ENCODE measurements around the gene MIDN.
A peak's percentile ranks its signal among the peaks of the same experiment; 100 is the strongest.

Gene MIDN

DNA sequence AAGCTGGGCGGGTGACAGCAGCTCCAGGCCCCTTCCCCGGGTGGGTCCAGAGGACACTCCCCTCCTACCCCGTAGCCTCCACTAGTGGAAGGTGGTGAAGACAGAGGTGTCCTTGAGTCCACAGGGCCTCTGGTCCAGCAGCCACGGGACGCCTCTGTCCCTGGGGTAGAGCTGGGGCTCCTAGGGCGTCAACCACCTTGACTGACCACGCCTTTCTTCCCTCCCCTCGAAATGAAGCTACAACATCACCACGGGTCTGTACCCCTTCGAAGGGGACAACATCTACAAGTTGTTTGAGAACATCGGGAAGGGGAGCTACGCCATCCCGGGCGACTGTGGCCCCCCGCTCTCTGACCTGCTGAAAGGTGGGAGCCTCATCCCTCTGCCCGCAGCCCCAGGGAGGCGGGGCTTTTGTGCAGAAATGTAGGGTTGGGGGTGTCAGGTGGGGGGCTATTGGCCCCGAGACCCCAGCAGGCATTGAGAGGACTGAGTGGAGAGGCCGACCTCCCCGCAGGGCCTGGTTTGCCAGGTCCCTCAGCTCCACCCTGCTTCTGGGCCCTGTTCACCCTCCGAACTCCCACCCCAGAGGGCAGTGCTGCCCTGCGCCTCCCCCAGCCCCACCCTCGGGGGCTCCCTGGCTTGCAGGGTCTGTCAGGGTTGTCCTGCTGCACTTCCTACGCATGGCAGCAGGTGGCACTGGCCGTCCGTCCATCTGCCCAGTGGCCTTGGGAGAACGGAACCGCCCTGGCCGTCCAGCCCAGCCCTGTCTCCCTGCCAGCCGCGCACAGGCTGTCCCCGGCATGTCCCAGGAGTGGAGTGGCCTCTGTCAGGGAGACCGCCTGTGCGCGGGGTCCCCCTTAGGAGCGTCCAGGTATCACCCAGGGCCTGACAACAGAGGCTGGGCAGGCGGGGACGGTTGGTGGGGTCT is 27.1 kb upstream of the MIDN start:
- peak; percentile 79 for DNase-seq (ENCODE audit: low spot score)

DNA sequence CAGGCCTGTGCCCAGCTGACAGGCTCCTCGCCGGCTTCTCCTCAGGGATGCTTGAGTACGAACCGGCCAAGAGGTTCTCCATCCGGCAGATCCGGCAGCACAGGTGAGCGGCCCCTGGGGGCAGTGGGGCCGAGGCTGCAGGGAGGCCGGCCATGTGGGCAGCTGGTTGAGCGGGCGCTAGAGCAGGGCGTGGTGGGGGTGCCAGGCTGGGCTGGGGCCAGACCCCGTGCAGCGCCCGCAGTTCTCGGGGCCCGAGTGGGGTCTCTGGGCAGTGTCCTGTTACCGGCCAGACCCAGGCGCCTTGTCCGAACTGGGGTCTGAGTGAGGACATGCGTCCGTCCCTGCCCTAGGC is 26.5 kb upstream of the MIDN start:
- DNase-seq (ENCODE audit: low spot score): no peak

DNA sequence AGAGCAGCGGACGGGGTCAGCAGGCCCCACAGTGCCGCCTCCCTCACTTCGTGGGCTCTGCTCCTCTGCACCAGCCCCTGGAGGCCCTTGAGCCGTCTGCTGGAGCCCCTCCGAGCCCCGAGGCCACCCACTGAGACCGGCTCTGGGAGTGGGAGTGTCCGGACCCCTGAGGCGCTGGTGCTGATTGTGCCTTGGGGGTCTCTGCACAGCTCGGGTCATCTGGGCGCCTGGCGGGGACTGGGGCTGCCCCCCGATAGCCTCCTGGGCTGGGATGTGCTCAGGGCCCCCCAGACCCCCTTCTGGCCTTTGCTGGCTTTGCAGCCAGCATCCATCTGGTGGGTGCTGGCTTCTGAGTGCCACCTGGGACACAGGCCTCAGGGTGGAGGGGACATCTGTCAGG is 26.0 kb upstream of the MIDN start:
- DNase-seq (ENCODE audit: low spot score): no peak

DNA sequence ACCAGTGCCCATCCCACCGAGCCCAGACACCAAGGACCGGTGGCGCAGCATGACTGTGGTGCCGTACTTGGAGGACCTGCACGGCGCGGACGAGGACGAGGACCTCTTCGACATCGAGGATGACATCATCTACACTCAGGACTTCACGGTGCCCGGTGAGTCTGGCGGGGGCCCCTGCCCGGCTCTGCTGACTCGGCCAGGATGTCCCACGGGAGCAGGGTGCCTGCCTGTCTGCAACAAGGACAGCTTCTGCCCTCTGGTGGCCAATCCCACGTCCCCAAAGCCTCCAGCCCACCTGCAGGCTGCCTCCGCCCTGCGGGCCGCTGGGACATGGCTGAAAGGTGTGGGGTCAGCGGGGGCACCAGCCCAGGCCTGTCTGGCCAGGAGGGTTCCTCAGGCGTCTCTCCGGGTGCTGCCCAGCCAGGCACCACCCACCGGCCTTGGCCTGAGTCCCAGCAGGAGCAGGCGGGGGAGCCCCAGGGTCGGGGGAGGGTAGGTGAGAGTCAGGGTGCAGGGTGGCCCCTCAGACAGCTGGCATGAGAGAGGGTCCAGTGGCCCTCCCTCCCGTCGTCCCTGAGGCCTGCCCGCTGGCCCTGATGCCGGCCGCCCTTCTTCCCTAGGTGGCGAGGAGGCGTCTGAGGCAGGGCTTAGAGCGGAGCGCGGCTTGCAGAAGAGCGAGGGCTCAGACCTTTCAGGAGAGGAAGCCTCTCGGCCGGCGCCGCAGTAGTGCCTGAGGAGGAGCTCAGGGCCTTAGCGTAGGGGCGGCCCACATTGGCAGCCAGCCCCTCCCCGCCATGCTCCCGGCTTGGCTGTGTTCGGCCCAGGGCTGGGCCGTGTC is 25.1 kb upstream of the MIDN start:
- no peak for DNase-seq (ENCODE audit: low spot score)

DNA sequence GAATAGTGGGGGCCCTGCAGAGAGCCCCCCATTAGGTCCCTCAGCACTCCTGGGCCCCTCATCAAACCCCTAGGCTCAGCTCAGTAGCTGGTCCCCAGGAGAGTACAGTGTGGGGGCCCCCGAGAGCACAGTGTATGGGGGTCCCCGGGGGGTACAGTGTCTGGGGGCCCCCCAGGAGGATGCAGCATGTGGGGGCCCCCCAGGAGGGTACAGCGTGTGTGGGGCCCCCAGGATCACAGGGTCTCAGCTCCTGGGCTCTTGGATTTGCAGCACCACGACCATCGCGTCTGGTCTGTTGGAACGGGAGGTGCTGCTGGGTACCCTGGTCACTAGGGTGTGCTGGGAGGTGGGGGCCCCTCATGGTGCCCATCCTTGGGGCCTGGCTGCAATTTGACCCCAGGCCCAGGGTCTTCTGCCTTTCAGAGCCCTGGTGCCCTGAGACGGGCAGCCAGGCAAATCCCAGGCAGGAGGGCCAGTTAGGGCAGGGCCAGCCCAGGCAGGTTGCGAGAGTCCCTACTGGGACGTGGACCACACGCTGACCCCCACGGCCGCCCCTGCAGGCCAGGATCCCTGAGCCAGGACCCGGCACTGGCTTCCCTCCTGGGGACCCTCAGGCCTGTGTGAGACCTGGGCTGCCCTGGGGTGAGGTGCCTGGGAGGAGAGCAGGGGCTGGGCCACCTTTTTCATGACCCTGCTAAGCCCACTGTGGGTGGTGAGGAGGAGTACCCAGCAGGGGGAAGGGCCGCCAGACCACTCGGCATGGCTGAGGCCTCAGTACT is 24.1 kb upstream of the MIDN start:
- DNase-seq (ENCODE audit: low spot score): no peak

DNA sequence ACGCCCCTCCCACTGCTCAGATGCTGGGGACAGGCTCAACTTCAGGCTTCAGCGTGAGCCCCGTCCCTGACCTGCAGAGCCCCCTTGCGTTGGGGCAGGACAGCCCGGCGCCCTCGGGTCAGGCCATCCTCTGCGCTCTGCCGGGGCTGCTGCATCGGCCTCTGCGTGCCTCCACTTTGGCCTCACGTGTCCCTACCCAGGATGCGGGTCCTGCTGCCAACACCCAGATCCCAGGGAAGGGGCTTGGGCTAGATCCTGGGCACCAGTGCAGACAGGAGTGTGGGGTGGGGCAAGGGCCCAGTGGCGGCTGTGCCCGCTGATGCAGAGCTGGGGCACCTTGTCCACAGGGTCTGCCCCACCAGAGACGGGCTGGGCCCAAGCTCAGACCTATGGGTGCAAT is 23.5 kb upstream of the MIDN start:
- DNase-seq (ENCODE audit: low spot score): no peak

DNA sequence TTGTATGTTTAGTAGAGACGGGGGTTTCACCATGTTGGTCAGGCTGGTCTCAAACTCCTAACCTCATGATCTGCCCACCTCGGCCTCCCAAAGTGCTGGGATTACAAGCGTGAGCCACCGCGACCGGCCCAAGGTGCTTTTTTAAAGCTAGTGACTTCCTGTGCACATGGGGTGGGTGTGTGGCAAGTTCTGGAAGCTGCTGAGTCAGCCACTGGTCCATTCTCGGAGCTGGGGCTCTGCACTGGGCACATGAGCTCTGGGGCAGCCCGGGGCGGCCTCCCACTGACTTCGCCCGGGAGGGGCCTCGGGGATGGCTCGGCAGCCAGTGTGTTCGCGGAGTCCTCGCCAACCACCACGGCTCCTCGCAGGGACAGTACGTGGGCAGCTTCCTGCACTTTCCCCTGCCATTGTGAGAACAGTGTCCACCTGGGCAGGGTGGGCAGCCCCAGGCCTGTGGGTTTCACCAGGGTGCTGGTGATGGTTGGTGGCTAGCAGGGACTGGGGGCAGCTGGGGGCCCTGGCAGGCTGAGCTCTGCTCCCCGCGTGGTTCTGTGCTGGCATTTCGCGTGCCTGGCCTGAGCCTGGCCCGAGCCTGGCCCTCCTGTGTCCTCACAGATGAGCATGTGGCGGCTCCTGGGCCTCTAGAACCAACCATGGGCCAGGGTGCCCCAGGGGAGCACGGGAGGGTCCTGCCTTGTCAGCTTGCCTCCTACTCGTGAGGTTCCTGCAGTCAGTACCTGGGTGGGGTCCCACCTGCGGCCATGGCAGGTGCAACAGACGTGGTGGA is 22.8 kb upstream of the MIDN start:
- no peak for DNase-seq (ENCODE audit: low spot score)

DNA sequence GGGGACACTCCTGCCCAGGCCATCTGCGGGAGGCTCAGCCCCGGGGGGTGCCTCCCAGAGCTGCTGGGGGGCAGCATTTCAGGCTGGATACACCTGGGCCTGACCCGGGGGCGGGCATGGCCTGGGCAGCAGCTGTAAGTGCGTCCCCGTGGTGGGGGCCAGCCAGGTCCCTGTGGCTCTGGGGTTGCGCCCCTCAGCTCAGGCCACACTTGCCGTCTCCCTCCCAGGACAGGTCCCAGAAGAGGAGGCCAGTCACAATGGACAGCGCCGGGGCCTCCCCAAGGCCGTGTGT is 22.2 kb upstream of the MIDN start:
- DNase-seq (ENCODE audit: low spot score): no peak

DNA sequence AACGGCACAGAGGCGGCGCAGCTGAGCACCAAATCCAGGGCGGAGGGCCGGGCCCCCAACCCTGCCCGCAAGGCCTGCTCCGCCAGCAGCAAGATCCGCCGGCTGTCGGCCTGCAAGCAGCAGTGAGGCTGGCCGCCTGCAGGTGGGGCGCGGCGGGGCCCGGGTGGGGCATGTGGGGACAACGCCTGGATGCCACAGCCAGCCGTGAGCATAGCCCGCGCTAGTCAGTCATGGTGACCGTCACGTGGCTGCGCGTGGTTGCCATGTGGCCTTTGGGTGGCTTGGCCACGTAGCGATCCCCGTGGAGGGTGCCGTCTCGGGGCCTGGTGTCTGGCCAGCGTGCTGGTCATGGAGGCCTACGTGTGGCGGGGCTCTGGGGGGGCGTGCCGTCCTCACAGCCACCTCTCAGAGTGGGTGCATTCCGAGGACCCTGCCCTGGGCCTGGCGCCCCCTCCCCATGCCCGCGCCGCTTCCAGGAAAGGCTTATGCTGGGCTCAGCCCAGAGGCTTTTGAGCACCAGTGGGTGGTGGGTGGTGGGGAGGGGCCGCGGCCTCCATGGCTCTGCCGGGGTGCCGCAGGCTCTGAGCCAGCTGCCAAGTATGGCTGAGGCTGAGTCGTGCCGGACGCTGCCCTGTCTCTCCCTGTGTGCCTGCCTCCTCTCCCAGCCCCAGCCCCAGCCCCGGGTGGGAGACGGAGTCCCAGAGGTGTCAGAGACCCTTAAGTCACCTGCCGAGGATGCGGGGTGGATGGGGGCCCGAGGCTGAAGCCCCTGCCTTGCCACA is 21.7 kb upstream of the MIDN start:
- DNase-seq (ENCODE audit: low spot score): no peak

DNA sequence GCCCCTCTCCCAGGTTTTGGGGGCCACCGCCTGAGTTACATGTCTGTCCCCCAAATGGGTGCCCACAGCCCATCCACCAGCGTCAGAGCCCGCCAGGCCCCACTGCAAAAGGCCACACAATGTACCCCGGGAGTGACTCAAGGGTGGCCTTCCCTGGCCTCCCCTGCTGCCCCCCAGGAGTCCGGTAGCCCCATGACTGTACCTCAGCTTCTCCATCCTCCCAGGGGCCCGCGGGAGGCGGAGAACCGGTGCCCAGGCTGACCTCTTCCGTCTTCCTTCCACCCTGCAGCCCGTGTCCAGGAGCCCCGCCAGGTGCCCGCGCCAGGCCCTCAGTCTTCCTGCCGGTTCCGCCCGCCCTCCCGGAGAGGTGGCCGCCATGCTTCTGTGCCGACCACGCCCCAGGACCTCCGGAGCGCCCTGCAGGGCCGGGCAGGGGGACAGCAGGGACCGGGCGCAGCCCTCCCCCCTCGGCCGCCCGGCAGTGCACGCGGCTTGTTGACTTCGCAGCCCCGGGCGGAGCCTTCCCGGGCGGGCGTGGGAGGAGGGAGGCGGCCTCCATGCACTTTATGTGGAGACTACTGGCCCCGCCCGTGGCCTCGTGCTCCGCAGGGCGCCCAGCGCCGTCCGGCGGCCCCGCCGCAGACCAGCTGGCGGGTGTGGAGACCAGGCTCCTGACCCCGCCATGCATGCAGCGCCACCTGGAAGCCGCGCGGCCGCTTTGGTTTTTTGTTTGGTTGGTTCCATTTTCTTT is 20.9 kb upstream of the MIDN start:
- DNase-seq (ENCODE audit: low spot score): no peak

DNA sequence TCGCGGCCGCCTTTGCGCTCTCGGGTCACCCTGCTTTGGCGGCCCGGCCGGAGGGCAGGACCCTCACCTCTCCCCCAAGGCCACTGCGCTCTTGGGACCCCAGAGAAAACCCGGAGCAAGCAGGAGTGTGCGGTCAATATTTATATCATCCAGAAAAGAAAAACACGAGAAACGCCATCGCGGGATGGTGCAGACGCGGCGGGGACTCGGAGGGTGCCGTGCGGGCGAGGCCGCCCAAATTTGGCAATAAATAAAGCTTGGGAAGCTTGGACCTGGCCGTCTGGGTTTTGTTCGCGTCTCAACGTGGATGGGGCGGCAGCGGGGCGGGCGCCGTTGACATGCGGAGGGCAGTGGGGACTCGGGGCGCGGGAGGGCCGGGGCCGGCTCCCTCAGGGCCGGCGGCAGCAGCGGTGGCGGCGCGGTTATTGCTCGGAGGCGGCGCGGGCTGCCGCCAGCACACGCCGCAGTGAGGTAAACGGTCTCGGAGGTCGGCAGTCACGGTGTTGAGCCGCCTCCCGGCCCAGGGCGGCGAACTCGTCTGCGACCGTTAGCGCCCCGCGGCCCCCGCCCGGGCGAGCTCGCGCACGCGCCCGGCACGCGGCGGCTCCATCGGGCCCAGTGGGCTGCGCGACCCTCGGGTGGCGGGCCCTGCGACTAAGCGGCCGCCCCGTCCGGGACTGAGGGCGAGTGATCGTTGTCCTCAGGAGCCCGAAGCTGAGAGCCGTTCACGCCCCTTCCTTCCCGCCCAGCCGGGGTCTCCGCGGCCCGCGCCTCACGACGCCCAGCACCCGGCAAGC is 20.0 kb upstream of the MIDN start:
- no peak for DNase-seq (ENCODE audit: low spot score)

DNA sequence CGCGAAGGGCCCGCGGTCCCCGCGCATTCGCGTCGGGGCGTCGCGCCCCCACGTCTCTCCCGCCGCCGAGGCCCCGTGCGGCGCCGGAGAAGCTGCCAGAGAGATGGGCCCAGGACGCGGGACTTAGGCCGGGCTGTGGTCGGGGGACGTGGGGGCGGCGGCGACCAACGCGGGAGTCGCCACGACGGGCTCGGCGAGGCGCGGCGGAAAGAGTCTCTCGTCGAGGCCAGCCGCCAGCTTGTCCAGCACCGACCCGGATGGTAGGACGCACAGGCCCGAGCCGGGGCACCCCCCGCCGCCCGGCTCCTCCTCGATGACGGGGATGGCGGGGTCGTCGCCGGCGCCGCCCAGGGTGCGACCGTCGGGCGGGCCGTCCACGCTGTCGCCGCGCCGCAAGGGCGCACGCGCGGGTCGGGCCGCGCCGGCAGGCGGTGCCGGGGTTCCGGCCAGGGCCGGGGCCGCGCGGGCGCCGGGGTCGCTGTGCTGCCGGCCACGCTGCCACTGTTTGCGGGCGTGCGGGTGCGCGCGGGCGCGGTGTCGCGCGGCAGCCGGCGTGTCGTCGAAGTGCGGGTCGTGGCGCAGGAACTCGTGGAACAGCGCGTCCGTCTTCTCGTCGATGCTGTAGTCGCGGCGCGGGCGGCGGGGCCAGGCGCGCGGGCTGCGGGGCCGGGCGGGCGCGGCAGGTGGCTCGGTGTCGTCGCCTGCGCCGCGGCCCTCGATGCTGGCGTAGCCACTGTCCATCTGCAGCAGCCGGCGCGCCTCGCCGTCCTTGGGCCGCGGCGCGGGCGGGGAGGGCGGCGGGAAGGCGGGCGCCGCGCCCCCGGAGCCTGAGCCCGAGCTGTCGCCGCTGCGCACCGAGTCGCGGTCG is 19.1 kb upstream of the MIDN start:
- no peak for DNase-seq (ENCODE audit: low spot score)

DNA sequence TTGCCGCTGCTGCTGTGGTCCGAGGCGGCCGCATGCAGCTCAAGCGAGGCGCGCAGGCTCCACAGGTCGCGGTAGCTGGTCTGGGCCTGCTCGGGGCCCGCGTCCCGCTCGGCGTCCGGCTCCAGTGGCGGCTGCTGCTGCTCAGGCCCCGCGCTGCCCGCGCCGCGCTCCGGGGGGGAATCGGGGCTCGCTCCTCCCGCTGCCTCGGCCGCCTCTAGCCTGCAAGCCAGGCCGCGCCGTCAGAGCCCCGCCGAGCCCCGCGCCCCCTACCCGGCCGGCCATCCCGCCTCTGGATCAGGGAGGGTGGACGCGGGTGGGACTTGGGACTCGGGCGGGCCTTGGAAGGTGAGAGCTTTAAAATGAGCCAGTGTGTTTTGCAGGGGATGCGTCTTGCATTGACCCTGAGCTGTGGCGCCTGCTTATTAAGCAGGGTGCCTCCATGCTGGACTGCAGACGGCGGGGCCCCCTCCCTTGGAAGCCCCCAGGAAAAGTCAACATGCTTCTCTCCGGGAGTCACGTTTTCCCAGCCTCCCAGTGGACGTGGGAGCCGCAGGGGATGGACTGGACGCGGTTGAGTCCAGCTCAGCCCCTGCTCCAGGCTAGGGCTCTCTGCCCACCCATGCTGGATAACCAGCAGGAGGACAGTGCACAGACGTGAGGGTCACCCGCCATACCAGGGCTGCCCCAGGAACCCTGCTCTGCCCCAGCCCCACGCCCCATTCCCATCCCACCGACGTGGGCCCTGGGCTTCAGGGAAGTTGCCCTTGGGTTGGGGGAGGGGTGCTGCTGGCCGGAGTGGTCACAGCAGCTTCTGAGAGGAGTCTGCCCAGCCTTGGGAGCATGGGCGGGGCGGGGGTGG is 18.2 kb upstream of the MIDN start:
- DNase-seq (ENCODE audit: low spot score): no peak

DNA sequence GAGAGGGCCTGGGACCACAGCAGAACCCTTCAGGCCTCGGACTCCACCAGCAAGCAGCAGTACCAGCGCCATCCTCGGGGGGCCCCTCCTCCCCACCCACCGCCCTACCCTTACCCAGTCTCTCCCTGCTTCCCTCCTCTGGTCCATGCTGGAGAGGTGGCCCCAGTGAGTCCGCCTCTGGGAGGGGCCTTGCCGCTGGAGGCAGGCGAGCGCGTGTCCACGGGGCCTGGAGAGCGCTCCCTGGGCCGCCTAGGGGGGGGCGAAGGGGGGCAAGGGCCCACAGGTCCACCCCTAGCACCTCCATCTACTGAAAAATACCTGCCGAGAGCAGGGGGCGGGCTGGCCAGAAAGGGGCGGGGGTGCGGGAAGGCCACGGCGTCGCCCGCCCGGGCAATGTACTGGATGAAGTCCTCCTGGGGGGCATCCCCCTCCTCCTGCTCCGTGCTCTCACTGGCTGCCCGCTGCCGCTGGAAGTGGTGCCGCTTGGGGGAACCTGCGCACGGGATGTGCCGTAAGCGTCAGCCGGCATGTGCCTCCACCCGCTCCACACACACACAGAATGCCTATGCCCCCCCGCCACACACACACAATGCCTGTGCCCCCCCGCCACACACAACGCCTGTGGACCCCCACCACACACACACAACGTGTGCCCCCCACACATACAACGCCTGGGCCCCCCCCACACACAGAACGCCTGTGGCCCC is 17.4 kb upstream of the MIDN start:
- DNase-seq (ENCODE audit: low spot score): no peak

DNA sequence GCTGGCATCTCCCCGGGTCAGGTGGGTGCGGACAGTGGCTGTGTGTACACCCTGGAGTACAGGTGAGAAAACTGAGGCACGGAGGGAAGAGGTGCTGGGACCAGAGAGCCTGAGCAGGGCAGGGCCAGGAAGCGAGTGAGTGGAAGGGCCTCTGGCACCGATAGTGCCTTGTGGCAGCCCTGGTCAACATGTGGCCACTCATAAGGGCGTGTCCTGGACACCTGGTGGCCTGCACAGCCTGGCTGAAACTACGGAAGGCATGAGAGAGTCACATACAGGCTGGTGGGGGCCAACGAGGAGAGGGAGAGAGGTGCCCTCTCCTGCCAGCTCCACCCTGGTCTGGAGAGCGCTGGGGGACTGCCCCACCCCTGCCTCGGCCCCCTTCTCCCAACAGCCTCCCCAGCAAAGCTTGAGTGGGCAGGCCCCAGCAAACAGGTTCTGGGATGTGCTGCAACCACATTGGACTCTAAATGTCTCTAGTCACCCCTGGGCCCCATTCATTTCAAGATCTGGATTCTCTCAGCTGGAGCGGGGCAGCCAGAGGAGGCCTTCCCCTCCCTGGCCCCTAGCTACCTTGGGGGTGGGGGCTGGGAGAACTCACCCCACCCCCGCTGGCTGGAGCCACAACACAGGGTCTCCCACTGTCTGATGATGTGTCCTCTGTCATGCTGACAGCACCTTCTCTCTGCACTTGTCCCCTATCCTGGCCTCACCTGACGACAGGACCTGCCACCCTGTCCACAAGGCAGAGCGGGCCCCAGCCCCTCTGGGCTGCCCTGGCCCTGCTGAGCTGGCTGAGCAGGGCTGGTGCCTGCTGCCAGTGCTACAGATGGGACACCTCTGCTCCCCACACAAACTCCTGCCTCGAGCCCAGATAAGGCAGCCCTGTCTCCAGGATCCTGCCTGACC is 16.4 kb upstream of the MIDN start:
- DNase-seq (ENCODE audit: low spot score): no peak

DNA sequence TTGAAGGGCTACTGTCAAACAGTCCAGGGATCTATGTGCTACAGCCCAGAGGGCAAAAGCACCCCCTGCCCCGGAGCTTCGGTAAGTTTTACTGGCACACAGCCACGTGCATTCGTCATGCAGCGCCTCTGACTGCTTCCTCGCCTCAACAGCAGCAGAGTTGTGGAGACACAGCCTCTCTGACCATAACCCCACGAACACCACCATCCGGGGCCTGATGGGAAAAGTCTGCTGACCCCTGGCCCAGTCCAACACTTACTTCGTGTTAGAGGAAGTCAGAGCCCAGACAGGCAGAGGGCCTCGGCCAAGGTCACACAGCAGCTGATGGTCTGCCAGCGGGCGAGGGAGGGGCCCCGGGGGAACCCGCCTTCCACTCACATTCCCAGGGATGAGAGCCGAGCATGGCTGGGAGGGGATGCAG is 15.7 kb upstream of the MIDN start:
- no peak for DNase-seq (ENCODE audit: low spot score)
